22Rv1 (cell line): ENCODE data around the gene TSPAN4.
A peak's percentile ranks its signal among the peaks of the same experiment; 100 is the strongest.

Experiments used
- H3K27ac ChIP-seq: fragments of 450-650 bp; 2 replicates; pipeline ENCODE4 v1.5.1; 2017
- CTCF ChIP-seq: fragments of 450-650 bp; IDR thresholded peaks from 2 replicates; pipeline ENCODE4 v1.5.1; 2017; ENCODE audit warnings: mild to moderate bottlenecking
- ZFX ChIP-seq: fragments of 450-650 bp; IDR thresholded peaks from 2 replicates; pipeline ENCODE4 v1.6.1; 2017; ENCODE audit warnings: antibody characterized with exemption, borderline replicate concordance

Gene TSPAN4

GRCh38 chr11:836274-836673 lies 6.4 kb upstream of the TSPAN4 start:
- H3K27ac ChIP-seq: peak overlapping the region; percentile 82
- TF ChIP-seq ZFX: no peak
- no peak for TF ChIP-seq CTCF

- no peak for TF ChIP-seq CTCF
- TF ChIP-seq ZFX: no peak
- peak overlapping the region; percentile 82 for H3K27ac ChIP-seq
Observed at GRCh38 chr11:836700-837099, 6.0 kb upstream of the TSPAN4 start.

- H3K27ac ChIP-seq: peak overlapping the region; percentile 82
- TF ChIP-seq CTCF (no peak), ZFX (no peak)
Observed at GRCh38 chr11:837189-837989, 5.3 kb upstream of the TSPAN4 start.

- TF ChIP-seq CTCF (no peak), ZFX (no peak)
- peak overlapping the region; percentile 82 for H3K27ac ChIP-seq
Observed at GRCh38 chr11:837990-838307, 4.7 kb upstream of the TSPAN4 start.

GRCh38 chr11:838441-839279 lies 4.0 kb upstream of the TSPAN4 start:
- peak overlapping the region; percentile 82 for H3K27ac ChIP-seq
- TF ChIP-seq ZFX: no peak
- TF ChIP-seq CTCF: peak; percentile 38

GRCh38 chr11:839280-839623 lies 3.4 kb upstream of the TSPAN4 start:
- peak overlapping the region; percentile 82 for H3K27ac ChIP-seq
- TF ChIP-seq ZFX (no peak), CTCF (no peak)
